ENCODE data around the gene FAAP20.

Gene FAAP20

GRCh38 chr1:2159124-2159523 lies 35.4 kb downstream of the FAAP20 start:
- peaks cover 4 to 10% of the 10 kb centered on the region in 2 donors for H3K4me1 ChIP-seq (ENCODE audit: control insufficient read depth in 2 of 2, insufficient read depth in 1 of 2, low read depth in 1 of 2, low read length in 2 of 2)
- no peak overlapping the region for H4K91ac ChIP-seq (ENCODE audit: low read depth, low read length, poor library complexity)
- no CpG with 5 or more reads among the region's 18 CpGs for WGBS, 2 donors (ENCODE audit: extremely low coverage in 2 of 2, insufficient read length in 2 of 2, insufficient replicate concordance in 1 of 2)
- DNase-seq (ENCODE audit: low spot score), result no peak
- no peak overlapping the region for H3K9ac ChIP-seq (ENCODE audit: low read depth, low read length, poor library complexity)
- H3K4ac ChIP-seq (ENCODE audit: low read length), result no peak overlapping the region
- H3K14ac ChIP-seq (ENCODE audit: low read length), result no peak overlapping the region
- H3K18ac ChIP-seq (ENCODE audit: low read length), result no peak overlapping the region
- peak overlapping the region; percentile 46 for H2BK5ac ChIP-seq (ENCODE audit: low read length)
- no peak overlapping the region for H2BK15ac ChIP-seq (ENCODE audit: low read length)
- H3K4me2 ChIP-seq (ENCODE audit: insufficient read depth, low read length, poor library complexity, severe bottlenecking), result no peak overlapping the region
- H2BK120ac ChIP-seq (ENCODE audit: low read depth, low read length), result no peak overlapping the region
- no peak overlapping the region for H2AFZ ChIP-seq (ENCODE audit: low read length)
- no peak overlapping the region for H2AK5ac ChIP-seq (ENCODE audit: low read depth, low read length)
- H3K27ac ChIP-seq (replicated peaks; ENCODE audit: low read length), result no peak overlapping the region
- H3K9me3 ChIP-seq (replicated peaks in 1 of 2; ENCODE audit: control insufficient read depth in 2 of 2, insufficient read depth in 1 of 2, low read depth in 1 of 2, low read length in 2 of 2), result peaks cover 7 to 12% of the 10 kb centered on the region in 2 donors
- H3K27me3 ChIP-seq (ENCODE audit: control insufficient read depth in 3 of 3, insufficient read depth in 3 of 3, low read depth in 1 of 3, low read length in 3 of 3), result no peaks in the 10 kb centered on the region
- no peak overlapping the region for H4K8ac ChIP-seq (ENCODE audit: low read depth, low read length)
- H3K79me1 ChIP-seq (ENCODE audit: low read depth, low read length), result peaks cover 6% of the 10 kb centered on the region
- H3K36me3 ChIP-seq (replicated peaks in 1 of 2; ENCODE audit: control insufficient read depth in 2 of 2, insufficient read depth in 2 of 2, low read length in 2 of 2), result peaks cover 0 to 12% of the 10 kb centered on the region in 2 donors
- H3K4me3 ChIP-seq (ENCODE audit: low read length in 2 of 2), result no peak overlapping the region
- H2BK12ac ChIP-seq (ENCODE audit: low read length), result no peak overlapping the region
- H3K23ac ChIP-seq (ENCODE audit: low read depth, low read length, poor library complexity), result no peak overlapping the region

GRCh38 chr1:2158272-2158671 lies 36.3 kb downstream of the FAAP20 start:
- H3K4me3 ChIP-seq (ENCODE audit: low read length in 2 of 2), result no peak overlapping the region
- no peaks in the 10 kb centered on the region for H3K27me3 ChIP-seq (ENCODE audit: control insufficient read depth in 3 of 3, insufficient read depth in 3 of 3, low read depth in 1 of 3, low read length in 3 of 3)
- H3K4ac ChIP-seq (ENCODE audit: low read length), result no peak overlapping the region
- no peak for DNase-seq (ENCODE audit: low spot score)
- H3K4me1 ChIP-seq (ENCODE audit: control insufficient read depth in 2 of 2, insufficient read depth in 1 of 2, low read depth in 1 of 2, low read length in 2 of 2), result peaks cover 4 to 10% of the 10 kb centered on the region in 2 donors
- no peak overlapping the region for H3K27ac ChIP-seq (replicated peaks; ENCODE audit: low read length)
- H3K9me3 ChIP-seq (replicated peaks in 1 of 2; ENCODE audit: control insufficient read depth in 2 of 2, insufficient read depth in 1 of 2, low read depth in 1 of 2, low read length in 2 of 2), result peaks cover 3 to 10% of the 10 kb centered on the region in 2 donors
- no peak overlapping the region for H4K91ac ChIP-seq (ENCODE audit: low read depth, low read length, poor library complexity)
- H3K9ac ChIP-seq (ENCODE audit: low read depth, low read length, poor library complexity), result no peak overlapping the region
- WGBS, 2 donors (ENCODE audit: extremely low coverage in 2 of 2, insufficient read length in 2 of 2, insufficient replicate concordance in 1 of 2), result no CpG with 5 or more reads among the region's 16 CpGs
- no peak overlapping the region for H3K4me2 ChIP-seq (ENCODE audit: insufficient read depth, low read length, poor library complexity, severe bottlenecking)
- H2BK120ac ChIP-seq (ENCODE audit: low read depth, low read length), result no peak overlapping the region
- H2BK5ac ChIP-seq (ENCODE audit: low read length), result no peak overlapping the region
- H3K79me1 ChIP-seq (ENCODE audit: low read depth, low read length), result peaks cover 8% of the 10 kb centered on the region
- no peak overlapping the region for H3K23ac ChIP-seq (ENCODE audit: low read depth, low read length, poor library complexity)
- H2BK12ac ChIP-seq (ENCODE audit: low read length), result no peak overlapping the region
- H3K18ac ChIP-seq (ENCODE audit: low read length), result no peak overlapping the region
- no peak overlapping the region for H2AK5ac ChIP-seq (ENCODE audit: low read depth, low read length)
- peaks cover 0 to 14% of the 10 kb centered on the region in 2 donors for H3K36me3 ChIP-seq (replicated peaks in 1 of 2; ENCODE audit: control insufficient read depth in 2 of 2, insufficient read depth in 2 of 2, low read length in 2 of 2)
- H2BK15ac ChIP-seq (ENCODE audit: low read length), result no peak overlapping the region
- H4K8ac ChIP-seq (ENCODE audit: low read depth, low read length), result no peak overlapping the region
- no peak overlapping the region for H2AFZ ChIP-seq (ENCODE audit: low read length)
- H3K14ac ChIP-seq (ENCODE audit: low read length), result no peak overlapping the region

GRCh38 chr1:2157856-2158255 lies 36.7 kb downstream of the FAAP20 start:
- peaks cover 0 to 6% of the 10 kb centered on the region in 2 donors for H3K9me3 ChIP-seq (replicated peaks in 1 of 2; ENCODE audit: control insufficient read depth in 2 of 2, insufficient read depth in 1 of 2, low read depth in 1 of 2, low read length in 2 of 2)
- H3K23ac ChIP-seq (ENCODE audit: low read depth, low read length, poor library complexity), result peak overlapping the region; percentile 74
- H4K91ac ChIP-seq (ENCODE audit: low read depth, low read length, poor library complexity), result no peak overlapping the region
- H2AFZ ChIP-seq (ENCODE audit: low read length), result no peak overlapping the region
- H2BK120ac ChIP-seq (ENCODE audit: low read depth, low read length), result no peak overlapping the region
- no peak overlapping the region for H2BK15ac ChIP-seq (ENCODE audit: low read length)
- DNase-seq (ENCODE audit: low spot score), result no peak
- no peak overlapping the region for H3K4me2 ChIP-seq (ENCODE audit: insufficient read depth, low read length, poor library complexity, severe bottlenecking)
- H2BK5ac ChIP-seq (ENCODE audit: low read length), result no peak overlapping the region
- no peak overlapping the region for H3K4me3 ChIP-seq (ENCODE audit: low read length in 2 of 2)
- peak overlapping the region; percentile 30 for H3K9ac ChIP-seq (ENCODE audit: low read depth, low read length, poor library complexity)
- no peaks in the 10 kb centered on the region for H3K27me3 ChIP-seq (ENCODE audit: control insufficient read depth in 3 of 3, insufficient read depth in 3 of 3, low read depth in 1 of 3, low read length in 3 of 3)
- WGBS, 2 donors (ENCODE audit: extremely low coverage in 2 of 2, insufficient read length in 2 of 2, insufficient replicate concordance in 1 of 2), result no CpG with 5 or more reads among the region's 19 CpGs
- H2BK12ac ChIP-seq (ENCODE audit: low read length), result no peak overlapping the region
- H3K4ac ChIP-seq (ENCODE audit: low read length), result no peak overlapping the region
- peaks cover 4 to 10% of the 10 kb centered on the region in 2 donors for H3K4me1 ChIP-seq (ENCODE audit: control insufficient read depth in 2 of 2, insufficient read depth in 1 of 2, low read depth in 1 of 2, low read length in 2 of 2)
- H3K27ac ChIP-seq (replicated peaks; ENCODE audit: low read length), result no peak overlapping the region
- H3K36me3 ChIP-seq (replicated peaks in 1 of 2; ENCODE audit: control insufficient read depth in 2 of 2, insufficient read depth in 2 of 2, low read length in 2 of 2), result peaks cover 0 to 13% of the 10 kb centered on the region in 2 donors
- no peak overlapping the region for H3K18ac ChIP-seq (ENCODE audit: low read length)
- no peak overlapping the region for H4K8ac ChIP-seq (ENCODE audit: low read depth, low read length)
- H3K14ac ChIP-seq (ENCODE audit: low read length), result no peak overlapping the region
- no peak overlapping the region for H2AK5ac ChIP-seq (ENCODE audit: low read depth, low read length)
- peaks cover 8% of the 10 kb centered on the region for H3K79me1 ChIP-seq (ENCODE audit: low read depth, low read length)

GRCh38 chr1:2156866-2157265 lies 37.7 kb downstream of the FAAP20 start:
- H3K4me3 ChIP-seq (ENCODE audit: low read length in 2 of 2), result no peak overlapping the region
- no peak overlapping the region for H4K91ac ChIP-seq (ENCODE audit: low read depth, low read length, poor library complexity)
- H3K9ac ChIP-seq (ENCODE audit: low read depth, low read length, poor library complexity), result no peak overlapping the region
- peaks cover 0 to 17% of the 10 kb centered on the region in 2 donors for H3K36me3 ChIP-seq (replicated peaks in 1 of 2; ENCODE audit: control insufficient read depth in 2 of 2, insufficient read depth in 2 of 2, low read length in 2 of 2)
- no peaks in the 10 kb centered on the region for H3K27me3 ChIP-seq (ENCODE audit: control insufficient read depth in 3 of 3, insufficient read depth in 3 of 3, low read depth in 1 of 3, low read length in 3 of 3)
- no peak overlapping the region for H4K8ac ChIP-seq (ENCODE audit: low read depth, low read length)
- peaks cover 4 to 10% of the 10 kb centered on the region in 2 donors for H3K4me1 ChIP-seq (ENCODE audit: control insufficient read depth in 2 of 2, insufficient read depth in 1 of 2, low read depth in 1 of 2, low read length in 2 of 2)
- no peak overlapping the region for H3K23ac ChIP-seq (ENCODE audit: low read depth, low read length, poor library complexity)
- no peak overlapping the region for H3K18ac ChIP-seq (ENCODE audit: low read length)
- peaks cover 8% of the 10 kb centered on the region for H3K79me1 ChIP-seq (ENCODE audit: low read depth, low read length)
- H3K4ac ChIP-seq (ENCODE audit: low read length), result no peak overlapping the region
- no peak overlapping the region for H2AFZ ChIP-seq (ENCODE audit: low read length)
- WGBS, 2 donors (ENCODE audit: extremely low coverage in 2 of 2, insufficient read length in 2 of 2, insufficient replicate concordance in 1 of 2), result no CpG with 5 or more reads among the region's 9 CpGs
- no peak overlapping the region for H2BK15ac ChIP-seq (ENCODE audit: low read length)
- no peak overlapping the region for H3K4me2 ChIP-seq (ENCODE audit: insufficient read depth, low read length, poor library complexity, severe bottlenecking)
- DNase-seq (ENCODE audit: low spot score), result no peak
- H2BK5ac ChIP-seq (ENCODE audit: low read length), result no peak overlapping the region
- no peak overlapping the region for H2AK5ac ChIP-seq (ENCODE audit: low read depth, low read length)
- H2BK12ac ChIP-seq (ENCODE audit: low read length), result no peak overlapping the region
- H3K14ac ChIP-seq (ENCODE audit: low read length), result no peak overlapping the region
- no peak overlapping the region for H2BK120ac ChIP-seq (ENCODE audit: low read depth, low read length)
- no peak overlapping the region for H3K27ac ChIP-seq (replicated peaks; ENCODE audit: low read length)
- peaks cover 0 to 6% of the 10 kb centered on the region in 2 donors for H3K9me3 ChIP-seq (replicated peaks in 1 of 2; ENCODE audit: control insufficient read depth in 2 of 2, insufficient read depth in 1 of 2, low read depth in 1 of 2, low read length in 2 of 2)
